Stimulated activated CD4-positive, alpha-beta T cell treated with anti-CD3 and anti-CD28 coated beads, TNF-alpha, amount 100 ng/mL, for 1 hour (primary cell): ENCODE measurements around the gene C1orf21.

Experiments used
- DNase-seq, 3 donors: peaks; one replicate each; pipeline ENCODE4 v3.0.0-alpha.2; 2020; ENCODE audit warnings: low read depth in 3 of 3, low spot score in 1 of 3

The C1orf21 gene

DNA sequence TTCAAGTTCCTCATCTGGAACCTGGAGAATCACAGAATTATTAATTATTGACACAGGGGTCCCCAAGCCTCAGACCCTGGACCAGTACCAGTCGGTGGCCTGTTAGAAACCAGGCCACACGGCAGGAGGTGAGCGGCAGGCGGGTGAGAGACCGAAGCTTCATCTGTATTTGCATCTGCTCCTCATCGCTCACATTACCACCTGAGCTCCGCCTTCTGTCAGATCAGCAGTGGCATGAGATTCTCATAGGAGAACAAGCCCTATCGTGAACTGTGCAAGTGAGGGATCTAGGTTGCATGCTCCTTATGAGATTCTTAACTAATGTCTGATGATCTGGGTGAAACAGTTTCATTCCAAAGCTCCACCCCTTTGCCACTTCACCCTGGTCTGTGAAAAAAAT is 125.9 kb downstream of the C1orf21 start:
- DNase-seq: no peak

DNA sequence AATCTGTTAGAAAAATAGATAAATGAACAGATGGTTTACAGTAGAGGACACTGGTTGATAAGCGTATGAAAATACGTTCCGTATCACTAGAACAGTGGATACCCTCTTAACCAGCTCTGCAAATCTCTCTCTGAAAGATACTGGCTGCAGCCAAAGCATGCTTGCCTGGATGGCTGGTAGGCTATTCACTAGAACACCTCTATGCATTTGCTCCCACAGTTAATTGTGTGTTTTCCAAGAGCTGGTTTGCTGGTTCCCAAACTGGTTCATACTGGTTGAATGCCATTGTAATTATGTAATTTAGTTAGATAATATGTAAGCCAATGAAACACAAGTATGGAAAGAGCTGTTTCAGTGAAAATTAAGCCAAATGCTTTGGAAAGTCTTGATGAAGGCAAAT is 126.6 kb downstream of the C1orf21 start:
- no peak for DNase-seq

DNA sequence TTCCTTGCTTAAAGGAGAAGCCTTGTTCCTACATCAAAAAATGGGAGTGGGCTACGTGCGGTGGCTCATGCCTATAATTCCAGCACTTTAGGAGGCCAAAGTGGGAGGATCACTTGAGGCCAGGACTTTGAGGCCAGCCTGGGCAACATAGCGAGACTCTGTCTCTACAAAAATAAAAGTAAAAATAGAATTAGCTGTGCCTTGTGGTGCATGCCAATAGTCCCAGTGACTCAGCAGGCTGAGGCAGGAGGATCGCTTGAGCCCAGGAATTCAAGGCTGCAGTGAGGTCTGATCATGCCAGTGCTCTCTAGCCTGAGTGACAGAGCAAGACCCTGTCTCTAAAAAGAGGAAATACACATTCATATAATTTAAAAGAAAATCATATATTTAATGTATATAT is 127.1 kb downstream of the C1orf21 start:
- DNase-seq: no peak

DNA sequence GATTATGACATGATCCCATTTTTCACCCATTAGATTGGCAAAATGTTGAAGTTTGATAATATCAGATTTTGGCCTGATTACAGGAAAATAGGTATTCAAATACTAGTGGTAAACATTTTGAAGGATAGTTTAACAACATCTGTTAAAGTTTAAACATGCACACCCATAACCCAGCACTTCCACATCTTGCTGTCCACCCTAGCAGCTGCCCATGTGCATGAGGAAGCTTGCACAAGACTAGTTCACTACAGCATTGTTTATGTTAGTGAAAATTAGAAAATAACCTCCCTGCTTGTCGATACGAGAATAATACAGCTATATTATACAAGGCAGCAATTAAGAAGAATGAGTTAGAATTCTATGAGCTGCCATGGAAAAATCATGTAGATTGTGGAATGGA is 127.6 kb downstream of the C1orf21 start:
- DNase-seq: no peak

DNA sequence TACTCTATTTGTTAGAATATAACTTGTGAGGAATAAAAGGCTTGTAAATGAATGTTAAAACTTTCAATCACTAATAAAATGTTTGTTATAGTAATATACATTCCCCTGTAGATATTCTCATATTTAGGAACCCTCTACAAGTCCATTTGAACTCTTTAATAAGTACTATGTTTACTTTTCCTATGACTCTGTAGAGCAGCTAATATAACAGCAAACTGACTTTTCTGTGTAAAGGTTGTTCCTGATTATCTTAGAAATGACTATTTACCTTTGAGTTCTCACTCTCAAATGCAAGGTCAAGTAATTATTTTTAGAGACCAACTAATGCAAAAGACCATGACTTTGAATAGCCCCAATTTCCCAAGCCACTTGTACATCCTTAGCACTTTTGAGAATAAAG is 130.3 kb downstream of the C1orf21 start:
- DNase-seq: no peak

DNA sequence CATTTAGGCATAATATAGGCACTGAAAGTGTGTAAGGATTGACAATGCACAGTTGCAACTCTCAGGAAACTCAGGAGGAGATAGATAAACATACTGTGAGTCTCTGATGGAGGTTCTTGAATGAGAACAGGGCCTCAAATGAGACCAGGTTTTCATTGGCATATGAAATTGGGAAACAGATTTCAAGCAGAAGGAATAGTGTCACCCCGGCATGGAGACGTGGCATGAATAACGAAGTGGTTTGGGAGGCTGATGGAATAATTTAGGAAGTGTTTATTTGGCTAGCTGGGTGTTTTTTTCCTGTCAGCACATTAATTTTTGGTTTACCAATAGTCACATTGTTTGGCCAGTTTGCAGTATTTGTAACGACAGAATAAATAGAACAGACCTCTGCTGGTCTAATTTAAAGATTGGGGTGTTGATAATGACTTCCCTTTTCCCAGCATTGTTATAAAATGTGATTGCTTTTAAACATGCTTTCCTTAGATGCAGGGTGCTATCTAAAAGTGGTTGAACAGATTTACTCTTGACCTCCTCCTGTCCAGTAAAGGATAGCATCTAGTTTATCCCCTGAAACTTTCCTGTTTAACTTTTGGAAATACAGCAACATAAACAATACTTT is 132.0 kb downstream of the C1orf21 start:
- DNase-seq: no peak

DNA sequence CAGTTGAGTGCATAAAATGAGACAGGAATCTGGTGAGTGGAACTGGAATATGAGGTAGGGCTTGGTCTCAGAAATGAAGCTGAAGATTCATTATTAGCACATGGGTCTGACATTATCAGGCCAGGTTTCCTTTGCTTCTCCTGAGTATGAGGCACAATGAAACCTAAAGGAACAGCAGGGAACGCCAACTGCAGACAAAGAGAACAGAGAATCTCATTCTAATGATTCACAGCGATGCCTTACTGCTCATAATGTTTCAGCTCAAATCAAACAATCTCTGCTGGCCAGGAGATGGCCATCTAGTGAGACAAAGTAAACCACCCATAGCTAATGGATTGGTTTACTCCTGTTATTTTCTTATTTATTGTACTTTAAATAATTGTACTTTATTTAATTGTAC is 133.5 kb downstream of the C1orf21 start:
- DNase-seq: no peak

DNA sequence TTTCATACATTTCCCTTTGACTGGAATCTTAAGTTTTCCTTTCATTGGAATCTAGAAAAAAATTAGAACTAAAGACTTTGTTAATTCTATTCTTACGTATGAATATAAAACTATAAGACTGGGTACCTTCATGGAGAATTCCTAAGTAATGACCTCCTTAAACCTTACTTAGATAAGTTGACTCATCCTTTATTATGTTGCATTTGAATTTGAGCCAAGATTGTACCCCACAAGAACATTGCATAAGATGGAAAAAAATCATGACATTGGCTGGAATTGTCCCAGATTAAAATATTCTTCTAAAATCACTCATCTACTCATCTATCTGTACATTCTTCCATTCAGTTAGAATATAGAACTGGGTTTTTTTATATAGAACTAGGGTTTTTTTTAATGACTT is 137.4 kb downstream of the C1orf21 start:
- DNase-seq: no peak

DNA sequence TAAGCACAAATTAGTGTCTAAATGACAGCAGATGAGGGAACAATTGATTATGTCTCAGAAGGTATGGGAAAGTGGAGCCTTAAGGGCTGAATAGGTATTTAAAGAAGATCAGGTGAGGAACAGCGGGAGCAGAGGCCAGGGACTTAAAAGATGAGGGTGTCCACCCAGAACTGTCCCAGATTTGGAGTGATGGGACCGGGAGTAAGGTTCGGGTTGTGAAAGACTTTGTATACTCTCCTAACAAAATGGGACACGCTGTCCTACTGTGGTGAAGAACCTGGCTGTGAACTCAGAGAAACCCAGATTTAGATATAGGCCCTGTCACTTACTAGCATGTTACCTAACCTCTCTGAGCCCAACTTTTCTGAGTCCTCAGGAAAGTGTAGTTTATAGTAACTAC is 140.6 kb downstream of the C1orf21 start:
- no peak for DNase-seq

DNA sequence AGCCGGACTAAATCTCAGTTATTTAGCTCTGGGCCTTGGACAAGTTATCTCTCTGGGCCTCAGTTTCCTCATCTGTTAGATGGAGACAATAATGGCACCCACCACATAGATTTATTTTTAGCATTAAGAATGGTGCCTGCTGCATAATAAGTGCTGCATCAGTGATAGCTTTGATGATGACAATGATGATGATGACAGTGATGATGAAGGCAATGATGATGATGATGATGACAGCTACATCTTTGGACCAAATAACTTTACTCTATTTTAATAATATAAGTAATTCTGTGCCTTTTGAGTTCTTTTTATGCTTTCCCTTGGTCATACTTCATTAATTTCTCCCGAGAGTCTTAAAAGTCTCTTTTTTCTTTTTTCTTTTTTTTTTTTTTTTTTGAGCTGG is 143.4 kb downstream of the C1orf21 start:
- no peak for DNase-seq

DNA sequence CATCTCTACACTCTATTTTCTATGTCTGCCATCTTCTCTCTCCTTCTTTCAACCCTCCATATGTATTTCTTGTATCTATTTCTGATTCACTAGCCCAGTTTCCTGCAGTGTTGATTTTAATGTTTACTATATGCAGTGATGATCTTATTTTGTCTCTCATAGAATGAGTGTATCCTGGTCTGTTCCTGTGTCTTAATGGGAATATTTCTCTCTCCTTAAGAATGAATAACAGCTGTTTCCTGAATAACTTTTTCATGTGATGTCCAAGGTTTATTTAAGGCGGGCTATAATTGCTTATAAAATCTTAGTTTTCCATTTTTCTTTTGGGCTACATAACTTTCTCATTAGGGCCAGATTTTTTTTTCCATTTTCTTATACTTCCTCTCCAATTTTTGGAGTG is 144.5 kb downstream of the C1orf21 start:
- DNase-seq: no peak

DNA sequence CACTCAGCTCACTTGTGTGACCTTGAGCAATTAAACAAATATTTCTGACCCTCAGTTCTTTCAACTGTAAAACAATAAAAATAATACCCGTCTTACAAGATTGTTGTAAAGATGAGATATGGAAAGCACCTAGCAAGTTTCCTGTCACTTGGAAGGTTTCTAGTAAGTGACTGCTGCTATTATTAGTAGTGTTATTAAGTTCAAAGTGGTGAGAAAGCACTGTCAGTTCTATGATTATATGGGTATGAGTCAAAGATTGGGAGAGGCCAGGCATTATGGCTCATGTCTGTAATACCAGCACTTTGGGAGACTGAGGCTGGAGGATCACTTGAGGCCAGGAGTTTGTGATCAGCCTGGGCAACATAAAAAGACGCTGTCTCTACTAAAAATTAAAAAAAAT is 145.4 kb downstream of the C1orf21 start:
- DNase-seq: no peak

DNA sequence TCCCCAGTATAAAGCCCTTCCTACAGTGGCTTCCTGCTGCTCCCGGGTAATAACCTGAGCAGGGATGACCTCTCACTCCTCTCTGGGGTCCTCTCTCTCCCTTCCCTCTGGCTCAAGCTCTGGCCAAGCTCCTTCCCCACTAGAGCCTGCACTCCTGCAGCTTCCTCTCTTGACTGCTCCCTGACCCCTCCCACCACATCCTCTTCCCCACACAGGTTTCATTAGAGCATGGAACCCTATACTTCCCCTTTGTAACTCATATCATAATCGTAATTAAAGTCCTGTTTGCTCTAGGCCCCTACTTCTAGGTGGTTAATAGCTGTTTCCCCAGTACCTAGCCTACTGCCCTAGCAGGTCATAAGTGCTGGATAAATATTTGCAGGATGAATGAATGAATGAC is 146.2 kb downstream of the C1orf21 start:
- DNase-seq: no peak

DNA sequence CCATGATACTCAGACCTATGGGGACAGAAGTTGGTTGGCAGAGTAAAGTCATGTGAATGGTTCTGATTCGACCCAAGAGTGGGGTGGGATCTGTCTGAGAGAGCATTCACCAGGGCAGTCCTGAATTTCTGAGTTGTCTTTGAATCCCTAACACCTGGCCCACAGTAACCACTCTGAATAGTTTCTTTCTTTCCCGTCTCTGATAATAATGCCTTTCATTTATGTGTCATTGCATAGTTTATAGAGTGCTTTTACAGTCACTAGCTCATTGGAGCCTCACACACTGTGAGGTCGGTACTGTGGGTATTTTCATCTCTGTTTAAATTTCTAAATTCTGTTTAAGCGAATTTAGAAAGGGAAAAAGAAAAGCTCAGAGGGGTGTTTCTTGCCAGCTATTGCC is 147.1 kb downstream of the C1orf21 start:
- DNase-seq: no peak

DNA sequence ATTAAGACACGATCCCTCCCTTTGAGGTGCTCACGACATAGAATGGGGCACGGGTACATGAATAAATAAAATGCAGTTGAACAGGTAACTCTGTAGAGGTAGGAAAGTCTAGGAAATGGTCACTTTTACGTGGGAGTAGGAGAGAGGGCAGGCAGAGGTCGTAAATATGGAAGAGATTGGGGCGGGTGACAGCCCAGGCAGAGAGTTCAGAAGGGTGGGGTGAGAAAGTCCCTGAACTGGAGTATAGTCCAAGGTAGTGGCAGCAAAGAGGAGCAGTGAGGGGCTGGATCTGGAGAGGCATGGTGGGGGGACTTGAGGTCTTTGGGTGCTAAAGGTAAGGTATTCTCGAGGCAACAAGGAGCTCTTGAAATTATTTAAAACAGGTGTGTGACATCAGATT is 147.9 kb downstream of the C1orf21 start:
- DNase-seq: no peak

DNA sequence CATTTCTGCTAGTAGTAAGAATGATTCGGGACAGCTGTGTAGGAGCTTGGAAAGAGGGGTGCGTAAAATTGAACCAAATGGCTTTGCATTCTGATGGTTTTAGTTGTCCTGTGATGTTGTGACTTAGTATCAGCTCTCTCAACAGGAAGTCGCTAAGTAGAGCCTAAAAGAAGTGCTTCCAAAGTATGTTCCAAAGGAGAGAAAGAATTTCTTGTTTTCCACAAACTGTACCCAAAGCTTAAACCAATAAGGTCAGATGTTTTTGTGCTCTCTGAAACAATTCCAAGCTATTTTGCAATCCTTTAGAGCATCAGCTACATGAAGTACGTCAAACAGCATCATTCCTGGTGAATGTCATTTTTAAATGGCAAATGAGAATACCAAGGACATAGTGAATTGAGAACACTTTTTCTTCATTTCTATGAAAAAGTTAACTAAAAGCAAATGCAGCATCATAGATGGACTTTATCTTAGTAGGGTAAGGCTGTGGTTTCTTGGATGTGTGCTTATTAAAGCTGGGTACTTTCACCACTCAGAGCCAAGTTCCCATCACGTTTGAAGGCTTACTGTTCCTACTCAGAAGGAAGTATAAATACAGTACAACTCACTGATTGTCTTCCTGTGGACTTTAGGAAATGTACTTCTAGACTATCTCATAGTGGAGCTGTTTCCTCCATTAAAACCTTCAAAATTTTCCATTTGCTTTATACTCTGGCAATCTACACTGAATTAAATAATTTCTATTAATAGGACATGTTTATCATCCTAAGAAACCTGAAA is 148.6 kb downstream of the C1orf21 start:
- no peak for DNase-seq

DNA sequence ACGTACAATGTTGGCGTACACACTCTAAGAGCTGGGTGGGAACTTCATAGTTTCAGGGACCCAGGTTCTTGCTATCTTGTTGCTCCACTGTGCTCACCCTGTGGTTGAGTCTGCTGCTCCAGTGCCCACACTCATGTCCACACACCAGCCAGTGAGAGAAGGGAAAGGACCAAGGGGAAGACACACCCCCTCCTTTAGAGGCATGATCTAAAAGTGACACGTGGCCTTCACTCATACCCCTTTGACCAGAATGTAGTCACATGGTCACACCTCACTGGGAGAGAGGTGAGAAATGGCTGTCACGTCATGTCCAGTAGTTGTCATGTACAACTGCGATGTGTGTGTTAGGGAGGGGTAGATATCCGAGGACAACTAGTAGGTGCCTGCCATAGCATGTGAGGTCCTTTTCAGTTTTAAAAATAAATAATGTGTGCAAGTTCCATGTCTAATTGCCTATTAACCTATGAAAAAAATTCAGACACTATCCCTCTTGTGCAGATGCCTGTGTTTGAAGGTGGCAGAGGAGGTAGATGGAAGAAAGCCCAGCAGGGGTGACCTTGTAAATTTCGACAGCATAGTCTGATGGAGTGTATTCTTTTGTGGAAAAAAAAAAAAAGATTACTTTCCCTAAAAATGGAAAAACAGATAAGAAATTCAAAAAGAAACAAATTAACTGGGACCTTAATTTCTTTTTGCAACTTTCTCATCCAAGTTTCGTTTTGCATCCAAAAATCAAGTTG is 149.6 kb downstream of the C1orf21 start:
- DNase-seq: no peak

DNA sequence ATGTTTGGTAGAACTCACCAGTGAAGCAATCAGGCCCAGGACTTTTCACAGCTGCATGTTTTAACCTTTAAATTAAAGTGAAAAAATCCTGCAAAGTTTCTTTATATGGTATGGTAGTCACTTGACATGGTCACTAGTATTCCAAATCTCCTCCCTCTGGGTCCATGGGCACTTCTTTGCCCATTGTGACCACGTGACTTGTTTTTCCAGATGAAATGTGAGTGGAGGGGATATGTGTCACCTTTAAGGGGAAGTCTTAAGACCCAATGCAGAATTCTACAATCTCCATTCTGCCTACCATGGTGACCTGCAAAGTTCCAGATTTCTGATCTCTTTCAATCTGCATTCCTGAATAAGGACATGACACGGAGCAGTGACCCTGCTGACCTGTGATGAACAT is 152.8 kb downstream of the C1orf21 start:
- DNase-seq: no peak

DNA sequence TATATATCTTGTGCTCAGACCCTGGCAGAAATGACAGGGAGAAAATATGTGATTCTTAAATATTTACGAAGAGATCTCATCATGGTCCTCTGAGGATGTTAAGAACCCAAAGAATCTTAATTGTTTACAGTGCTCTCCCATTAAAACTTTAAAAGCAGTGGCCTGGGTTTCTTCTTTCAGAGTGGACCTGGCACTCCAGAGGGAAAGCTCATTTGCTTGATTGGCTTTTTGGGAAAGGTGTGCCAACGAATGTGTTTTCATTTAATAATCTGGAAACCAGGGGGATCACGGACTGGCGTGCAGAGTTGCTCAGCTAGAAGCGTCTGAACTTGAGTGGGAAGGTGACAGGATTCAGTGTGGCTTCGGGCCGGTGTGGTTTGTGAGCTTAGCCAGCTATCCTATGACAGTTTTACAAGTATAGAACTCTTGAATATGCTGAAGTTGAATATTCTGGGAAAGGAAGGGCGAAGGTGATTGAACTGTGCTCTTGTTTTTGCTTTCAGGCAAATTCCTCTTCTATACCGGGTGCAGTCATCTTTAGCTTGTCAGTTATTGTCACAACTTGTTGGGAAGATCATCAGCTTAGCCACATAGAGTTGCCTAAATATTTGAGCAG is 154.8 kb downstream of the C1orf21 start:
- DNase-seq: no peak

DNA sequence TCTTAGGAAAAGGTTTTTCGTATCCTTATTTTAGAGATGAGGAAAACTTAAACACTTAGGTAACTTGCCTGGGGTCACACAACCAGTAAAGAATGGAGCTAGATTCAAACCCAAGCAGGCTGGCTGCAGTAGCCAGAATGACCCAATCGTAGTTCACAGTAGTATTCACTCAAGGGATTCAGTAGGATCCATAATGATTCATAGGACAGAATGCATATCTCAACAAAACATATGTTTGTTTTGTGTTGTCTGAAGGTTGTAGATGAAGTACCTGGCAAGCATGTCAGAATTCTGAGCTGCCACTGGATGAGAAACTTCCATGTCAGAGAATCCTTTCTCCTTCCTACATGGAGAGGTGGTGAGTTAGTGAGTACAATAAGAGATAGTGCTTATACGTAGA is 155.5 kb downstream of the C1orf21 start:
- no peak for DNase-seq

DNA sequence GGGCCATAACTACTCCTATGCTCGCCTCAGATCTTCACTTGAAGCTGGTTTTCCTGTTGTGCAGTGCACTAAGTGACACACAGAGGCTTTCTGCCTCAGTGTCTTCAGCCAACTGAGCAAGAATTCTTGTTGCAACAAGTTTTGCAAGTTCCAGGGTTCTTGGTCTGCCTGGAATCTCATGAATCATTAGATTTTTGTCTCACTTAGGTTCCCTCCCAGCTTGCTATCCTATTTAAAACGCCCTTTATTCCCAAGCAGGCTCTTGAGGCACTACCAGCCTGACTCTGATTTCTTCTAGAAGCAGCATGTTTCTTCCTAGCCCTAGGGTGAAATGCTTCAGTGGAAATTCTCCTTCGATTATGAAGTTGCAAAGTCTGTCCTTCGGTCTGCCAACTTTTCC is 158.8 kb downstream of the C1orf21 start:
- no peak for DNase-seq

DNA sequence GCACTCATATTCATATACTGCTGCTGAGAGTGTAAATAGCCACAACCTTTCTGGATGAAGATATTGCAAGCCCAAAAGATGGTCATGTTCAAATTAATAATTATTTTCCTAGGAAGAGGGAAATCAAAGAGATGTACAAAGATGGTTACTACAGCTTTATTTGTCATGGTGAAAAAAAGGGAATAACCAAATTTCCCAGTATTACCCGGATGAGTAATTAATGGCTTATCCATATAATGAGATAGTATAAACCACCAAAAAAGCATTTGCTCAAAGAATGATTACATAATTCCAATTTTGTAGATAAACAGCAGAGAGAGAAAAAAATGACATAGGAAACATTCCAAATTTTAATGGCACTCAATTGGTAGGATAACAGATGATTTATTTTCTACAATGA is 165.6 kb downstream of the C1orf21 start:
- no peak for DNase-seq
